ENCODE measurements around the gene STX1B.
A peak's percentile ranks its signal among the peaks of the same experiment; 100 is the strongest.
"Not testable (repeated sequence)": the region's sequence is repeated elsewhere in the genome, so short reads cannot be mapped to it uniquely, and the experiment has no call there.

Gene STX1B

DNA sequence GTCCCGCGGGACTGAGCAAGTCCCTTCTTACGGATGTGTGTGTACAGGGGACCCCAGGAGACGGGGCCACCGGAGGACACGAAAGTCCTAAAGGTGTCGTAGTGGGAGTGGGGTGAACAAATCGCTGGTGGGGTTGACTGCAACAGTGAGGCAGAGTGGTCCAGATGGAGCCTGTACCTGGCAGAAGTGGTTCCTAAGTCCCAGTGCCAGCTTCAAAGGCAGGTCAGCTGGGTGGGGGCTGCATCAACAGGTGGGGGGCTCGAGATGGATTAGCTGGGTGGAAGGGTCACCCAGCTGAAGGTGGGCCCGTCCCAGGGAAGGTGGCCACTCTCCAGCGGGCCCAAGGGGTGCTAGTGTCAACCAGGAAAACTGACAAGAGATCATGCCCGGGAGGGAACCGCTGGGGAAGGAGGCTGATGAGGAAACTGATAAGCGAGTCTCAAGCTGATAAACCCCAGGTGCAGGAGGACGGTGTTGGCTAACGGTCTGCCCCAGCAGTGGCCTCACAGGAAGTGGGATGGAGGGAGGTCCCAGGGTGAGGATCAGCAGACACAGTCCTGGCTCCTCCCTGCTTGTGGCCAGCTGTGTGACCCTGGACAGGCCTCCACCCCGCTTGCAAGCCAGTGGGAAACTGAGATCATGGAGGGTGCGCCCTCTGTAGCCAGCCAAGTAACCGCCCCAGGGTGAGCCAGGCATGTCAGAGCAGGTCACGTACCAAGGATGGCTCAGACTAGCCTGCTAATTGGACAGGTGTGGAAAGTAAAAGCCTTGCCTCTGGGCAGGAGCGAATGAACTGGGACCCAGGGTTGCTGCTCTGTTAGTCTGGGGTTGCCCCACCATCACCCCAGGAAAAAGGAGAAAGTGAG, 60.6 kb downstream of the STX1B start:
- Histone ChIP-seq H3K36me3 (ENCODE audit: control insufficient read depth, insufficient read depth, low read length) (peaks cover 31% of the 10 kb centered on the region), H3K4me3 (ENCODE audit: extremely low read depth, insufficient read depth, low read length, poor library complexity, severe bottlenecking) (peak overlapping the region; percentile 84), H3K4me1 (ENCODE audit: control insufficient read depth, insufficient read depth, low read length, poor library complexity, severe bottlenecking) (peaks cover 27% of the 10 kb centered on the region), H3K9me3 (ENCODE audit: control insufficient read depth, low read length) (no peaks in the 10 kb centered on the region), H3K27ac (ENCODE audit: low read depth, low read length, severe bottlenecking) (peak overlapping the region; percentile 86)
- 10 to 11% methylated on average over 19 to 21 of the region's 21 CpGs for WGBS, 2 experiments (ENCODE audit: insufficient coverage in 2 of 2)

- 0% methylated on average over 49 to 57 of the region's 70 CpGs for WGBS, 2 experiments (ENCODE audit: insufficient coverage in 2 of 2)
- Histone ChIP-seq H3K9me3 (ENCODE audit: control insufficient read depth, low read length) (no peaks in the 10 kb centered on the region), H3K27ac (ENCODE audit: low read depth, low read length, severe bottlenecking) (peak within 1 kb of the TSS; percentile 91), H3K4me1 (ENCODE audit: control insufficient read depth, insufficient read depth, low read length, poor library complexity, severe bottlenecking) (peaks cover 26% of the 10 kb centered on the region), H3K4me3 (ENCODE audit: extremely low read depth, insufficient read depth, low read length, poor library complexity, severe bottlenecking) (peak within 1 kb of the TSS; percentile 84), H3K36me3 (ENCODE audit: control insufficient read depth, insufficient read depth, low read length) (peaks cover 40% of the 10 kb centered on the region)
These were observed 61.5 kb downstream of the STX1B start, which contains the start of gene ORAI3 for GRCh38 chr16:30948667-30949649. Gene ORAI3, plus strand, starts transcription at chr16:30949068. Its CDS starts 222 bp downstream, at chr16:30949290.

DNA sequence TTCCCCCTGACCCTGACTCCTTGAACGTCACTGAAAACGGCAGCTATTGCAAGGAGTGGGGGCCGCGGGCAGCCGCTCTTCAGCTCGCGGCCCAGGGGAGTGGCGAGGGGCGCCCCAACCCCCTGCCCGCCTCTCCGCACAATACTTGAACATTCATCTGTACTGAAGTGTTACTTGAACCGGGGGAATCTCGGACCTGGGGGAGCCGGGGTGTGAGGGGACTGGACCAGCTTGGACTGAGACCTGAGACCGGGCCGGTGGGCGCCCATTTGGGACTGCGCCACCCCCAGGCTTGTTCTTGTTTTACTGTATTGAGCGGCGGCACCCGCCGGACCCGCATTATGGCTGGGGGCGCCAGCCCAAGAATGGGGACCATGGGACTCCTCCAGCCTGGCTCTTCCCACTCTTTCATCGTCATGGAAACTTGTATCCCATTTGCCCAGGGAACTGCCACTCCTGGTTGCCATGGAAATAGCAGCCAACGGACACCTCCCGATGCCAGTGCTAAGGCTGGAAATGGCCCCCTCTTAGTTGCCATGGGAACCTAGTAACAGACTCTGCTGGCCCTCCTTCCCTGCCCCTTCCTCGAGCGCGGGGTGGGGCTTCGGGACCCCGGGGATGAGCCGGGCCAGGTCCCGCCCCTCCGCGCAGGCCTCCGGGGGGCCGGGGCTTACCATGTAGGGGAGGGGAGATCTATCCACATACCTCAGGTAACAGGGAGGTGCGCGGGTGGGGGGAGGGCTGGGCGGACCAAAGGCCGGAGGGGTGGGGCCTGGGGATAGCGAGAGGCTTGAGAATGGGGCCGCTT, 62.4 kb downstream of the STX1B start:
- Histone ChIP-seq H3K4me3 (ENCODE audit: extremely low read depth, insufficient read depth, low read length, poor library complexity, severe bottlenecking) (peak overlapping the region; percentile 84), H3K9me3 (ENCODE audit: control insufficient read depth, low read length) (no peaks in the 10 kb centered on the region), H3K4me1 (ENCODE audit: control insufficient read depth, insufficient read depth, low read length, poor library complexity, severe bottlenecking) (peaks cover 18% of the 10 kb centered on the region), H3K36me3 (ENCODE audit: control insufficient read depth, insufficient read depth, low read length) (peaks cover 48% of the 10 kb centered on the region), H3K27ac (ENCODE audit: low read depth, low read length, severe bottlenecking) (peak overlapping the region; percentile 91)
- 7 to 8% methylated on average over 14 to 20 of the region's 44 CpGs for WGBS, 2 experiments (ENCODE audit: insufficient coverage in 2 of 2)

DNA sequence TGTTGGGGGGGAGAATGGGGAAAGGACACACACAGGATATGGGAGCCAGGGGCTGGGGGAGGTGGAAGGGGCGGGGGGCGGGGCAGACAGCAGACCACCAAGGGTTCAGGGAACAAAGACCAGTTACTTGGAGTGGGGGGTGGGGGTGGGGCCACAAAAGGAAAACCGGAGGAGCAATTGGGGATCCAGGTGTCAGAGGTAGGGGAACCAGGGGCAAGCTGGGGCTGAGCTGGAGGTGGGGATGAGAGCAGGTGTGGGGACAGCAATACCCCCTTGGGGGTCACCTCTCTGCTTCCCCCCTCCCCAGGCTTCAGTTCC, 62.9 kb downstream of the STX1B start:
- H3K36me3 ChIP-seq (ENCODE audit: control insufficient read depth, insufficient read depth, low read length) = peaks cover 53% of the 10 kb centered on the region
- H3K4me1 ChIP-seq (ENCODE audit: control insufficient read depth, insufficient read depth, low read length, poor library complexity, severe bottlenecking) = peaks cover 18% of the 10 kb centered on the region
- no peaks in the 10 kb centered on the region for H3K9me3 ChIP-seq (ENCODE audit: control insufficient read depth, low read length)
- 25% methylated on average over 1 of the region's 3 CpGs; no CpG with 5 or more reads in 1 of the 2 experiments for WGBS, 2 experiments (ENCODE audit: insufficient coverage in 2 of 2)
- H3K27ac ChIP-seq (ENCODE audit: low read depth, low read length, severe bottlenecking) = peak overlapping the region; percentile 91
- peak overlapping the region; percentile 84 for H3K4me3 ChIP-seq (ENCODE audit: extremely low read depth, insufficient read depth, low read length, poor library complexity, severe bottlenecking)

DNA sequence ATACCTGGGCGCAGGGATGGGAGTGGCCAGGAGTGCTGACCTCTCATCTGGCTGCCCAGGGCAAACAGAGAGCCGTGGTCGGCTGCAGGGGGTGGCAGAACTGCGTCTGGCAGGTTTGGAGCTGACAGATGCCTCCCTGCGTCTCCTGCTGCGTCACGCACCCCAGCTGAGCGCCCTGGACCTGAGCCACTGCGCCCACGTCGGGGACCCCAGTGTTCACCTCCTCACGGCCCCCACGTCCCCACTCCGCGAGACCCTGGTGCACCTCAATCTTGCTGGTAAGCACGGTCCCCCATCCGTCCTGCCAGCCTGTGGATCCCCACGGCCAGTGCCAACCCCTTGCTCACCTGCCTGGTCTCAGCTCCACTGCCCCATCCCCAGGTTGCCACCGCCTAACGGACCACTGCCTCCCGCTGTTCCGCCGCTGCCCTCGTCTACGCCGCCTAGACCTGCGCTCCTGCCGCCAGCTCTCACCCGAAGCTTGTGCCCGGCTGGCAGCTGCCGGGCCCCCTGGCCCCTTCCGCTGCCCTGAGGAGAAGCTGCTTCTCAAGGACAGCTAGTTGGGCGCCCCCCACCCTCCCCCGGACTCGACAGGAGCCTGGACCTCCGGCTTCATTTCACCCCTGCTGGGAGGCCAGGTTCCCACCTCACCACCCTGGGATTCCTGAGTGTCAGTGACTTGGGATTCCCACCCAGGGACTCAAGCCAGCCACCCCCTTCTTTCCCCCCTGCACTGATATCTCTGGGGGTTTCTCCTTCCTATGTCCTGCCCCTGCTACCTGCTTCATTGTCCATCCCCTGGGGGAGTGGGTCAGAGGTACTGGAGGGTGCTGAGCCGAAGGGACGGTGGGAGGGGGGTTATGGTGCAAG, 63.5 kb downstream of the STX1B start:
- H3K4me1 ChIP-seq (ENCODE audit: control insufficient read depth, insufficient read depth, low read length, poor library complexity, severe bottlenecking) = peaks cover 18% of the 10 kb centered on the region
- H3K36me3 ChIP-seq (ENCODE audit: control insufficient read depth, insufficient read depth, low read length) = peaks cover 59% of the 10 kb centered on the region
- 85 to 90% methylated on average over 34 to 36 of the region's 38 CpGs for WGBS, 2 experiments (ENCODE audit: insufficient coverage in 2 of 2)
- H3K9me3 ChIP-seq (ENCODE audit: control insufficient read depth, low read length) = no peaks in the 10 kb centered on the region
- H3K27ac ChIP-seq (ENCODE audit: low read depth, low read length, severe bottlenecking) = peak overlapping the region; percentile 91
- no peak overlapping the region for H3K4me3 ChIP-seq (ENCODE audit: extremely low read depth, insufficient read depth, low read length, poor library complexity, severe bottlenecking)

- H3K4me3 ChIP-seq (ENCODE audit: extremely low read depth, insufficient read depth, low read length, poor library complexity, severe bottlenecking) = no peak overlapping the region
- H3K36me3 ChIP-seq (ENCODE audit: control insufficient read depth, insufficient read depth, low read length) = peaks cover 72% of the 10 kb centered on the region
- H3K9me3 ChIP-seq (ENCODE audit: control insufficient read depth, low read length) = no peaks in the 10 kb centered on the region
- peaks cover 15% of the 10 kb centered on the region for H3K4me1 ChIP-seq (ENCODE audit: control insufficient read depth, insufficient read depth, low read length, poor library complexity, severe bottlenecking)
- H3K27ac ChIP-seq (ENCODE audit: low read depth, low read length, severe bottlenecking) = no peak overlapping the region
These were observed 66.1 kb downstream of the STX1B start for GRCh38 chr16:30944352-30944751.

- Histone ChIP-seq H3K9me3 (ENCODE audit: control insufficient read depth, low read length) (no peaks in the 10 kb centered on the region), H3K4me3 (ENCODE audit: extremely low read depth, insufficient read depth, low read length, poor library complexity, severe bottlenecking) (no peak overlapping the region), H3K27ac (ENCODE audit: low read depth, low read length, severe bottlenecking) (no peak overlapping the region), H3K4me1 (ENCODE audit: control insufficient read depth, insufficient read depth, low read length, poor library complexity, severe bottlenecking) (peaks cover 14% of the 10 kb centered on the region), H3K36me3 (ENCODE audit: control insufficient read depth, insufficient read depth, low read length) (peaks cover 86% of the 10 kb centered on the region)
- 55 to 89% methylated on average over 3 of the region's 4 CpGs for WGBS, 2 experiments (ENCODE audit: insufficient coverage in 2 of 2)
These were observed 68.0 kb downstream of the STX1B start for GRCh38 chr16:30942426-30942806.

DNA sequence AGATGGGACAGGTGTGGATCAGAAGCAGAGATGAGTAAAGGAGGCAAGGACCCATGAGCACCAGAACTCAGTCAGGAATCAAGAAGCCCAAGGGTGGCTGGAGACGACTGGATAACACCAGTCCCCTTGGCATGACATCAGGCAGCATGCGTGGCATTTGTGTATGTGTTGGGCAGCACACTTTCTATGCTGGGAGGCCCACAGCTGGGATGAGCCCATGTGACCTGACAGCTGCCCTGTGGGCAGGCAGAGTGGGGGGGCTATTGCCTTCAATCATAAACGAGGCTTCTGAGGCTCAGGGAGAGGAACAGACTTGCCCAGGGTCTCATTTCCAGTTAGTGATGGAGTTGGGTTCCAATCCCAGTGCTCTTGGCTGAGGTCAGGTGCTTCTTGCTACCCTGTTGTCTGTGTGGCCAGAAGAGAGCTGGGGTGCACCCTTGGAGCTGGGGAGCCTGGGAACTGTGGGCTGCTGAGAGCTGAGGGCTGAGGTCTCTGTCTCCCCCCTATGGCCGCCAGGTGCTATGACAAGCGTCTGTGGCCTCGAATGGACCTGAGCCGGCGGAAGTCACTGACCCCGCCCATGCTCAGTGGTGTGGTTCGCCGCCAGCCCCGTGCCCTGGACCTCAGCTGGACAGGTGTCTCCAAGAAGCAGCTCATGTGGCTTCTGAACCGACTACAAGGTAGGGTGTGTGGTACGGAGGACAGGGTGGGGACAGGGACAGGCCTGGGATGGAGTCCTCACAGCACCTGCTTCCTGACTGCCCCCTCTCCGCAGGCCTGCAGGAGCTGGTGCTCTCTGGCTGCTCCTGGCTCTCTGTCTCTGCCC, 68.6 kb downstream of the STX1B start:
- Histone ChIP-seq H3K36me3 (ENCODE audit: control insufficient read depth, insufficient read depth, low read length) (peaks cover 89% of the 10 kb centered on the region), H3K4me1 (ENCODE audit: control insufficient read depth, insufficient read depth, low read length, poor library complexity, severe bottlenecking) (peaks cover 8% of the 10 kb centered on the region), H3K9me3 (ENCODE audit: control insufficient read depth, low read length) (no peaks in the 10 kb centered on the region), H3K27ac (ENCODE audit: low read depth, low read length, severe bottlenecking) (no peak overlapping the region), H3K4me3 (ENCODE audit: extremely low read depth, insufficient read depth, low read length, poor library complexity, severe bottlenecking) (no peak overlapping the region)
- WGBS, 2 experiments (ENCODE audit: insufficient coverage in 2 of 2) = 35 to 36% methylated on average over 11 to 15 of the region's 15 CpGs

GRCh38 chr16:30939571-30939970, 70.9 kb downstream of the STX1B start:
- WGBS, 2 experiments (ENCODE audit: insufficient coverage in 2 of 2) = 97 to 98% methylated on average over 7 to 8 of the region's 8 CpGs
- H3K36me3 ChIP-seq (ENCODE audit: control insufficient read depth, insufficient read depth, low read length) = peaks cover 87% of the 10 kb centered on the region
- not testable (repeated sequence) for H3K4me3 ChIP-seq (ENCODE audit: extremely low read depth, insufficient read depth, low read length, poor library complexity, severe bottlenecking); H3K9me3 ChIP-seq (ENCODE audit: control insufficient read depth, low read length); H3K4me1 ChIP-seq (ENCODE audit: control insufficient read depth, insufficient read depth, low read length, poor library complexity, severe bottlenecking)
- peak overlapping the region; percentile 41 for H3K27ac ChIP-seq (ENCODE audit: low read depth, low read length, severe bottlenecking)
